SK-N-SH treated with all-trans-retinoic acid at 6 μM for 48 hours (cell line): ENCODE measurements around the gene ANP32A.

ENCODE experiments used
- ARNTL ChIP-seq: fragments of 450-650 bp; formaldehyde crosslinking; IDR thresholded peaks from 2 replicates; pipeline ENCODE4 v1.5.0; 2020; ENCODE audit warnings: low read depth, mild to moderate bottlenecking, moderate library complexity, borderline replicate concordance
- CREB5 ChIP-seq: fragments of 250-450 bp; sonication (Bioruptor Pico); IDR thresholded peaks from 2 replicates; pipeline ENCODE4 v1.5.1; 2020; ENCODE audit warnings: low read depth, mild to moderate bottlenecking, moderate library complexity
- ESRRG ChIP-seq: fragments of 250-450 bp; sonication (Bioruptor Pico); IDR thresholded peaks from 2 replicates; pipeline ENCODE4 v1.6.1; 2021; ENCODE audit warnings: mild to moderate bottlenecking
- GLIS3 ChIP-seq: fragments of 250-450 bp; sonication (Bioruptor Pico); IDR thresholded peaks from 2 replicates; pipeline ENCODE4 v1.5.0; 2020; ENCODE audit warnings: mild to moderate bottlenecking, moderate library complexity
- PPARA ChIP-seq: fragments of 250-450 bp; sonication (Bioruptor Pico); IDR thresholded peaks from 2 replicates; pipeline ENCODE4 v1.5.0; 2020; ENCODE audit warnings: mild to moderate bottlenecking, borderline replicate concordance
- RARB ChIP-seq: fragments of 250-450 bp; sonication (Bioruptor Pico); IDR thresholded peaks from 2 replicates; pipeline ENCODE4 v1.8.0; 2021; ENCODE audit warnings: mild to moderate bottlenecking, moderate library complexity
- ZC3H10 ChIP-seq: fragments of 250-450 bp; sonication (Bioruptor Pico); IDR thresholded peaks from 2 replicates; pipeline ENCODE4 v1.5.1; 2021; ENCODE audit warnings: mild to moderate bottlenecking, moderate library complexity
- ZFP3 ChIP-seq: fragments of 250-450 bp; sonication (Bioruptor Pico); IDR thresholded peaks from 2 replicates; pipeline ENCODE4 v1.5.0; 2020; ENCODE audit warnings: mild to moderate bottlenecking, moderate library complexity
- ZFP30 ChIP-seq: fragments of 450-650 bp; formaldehyde crosslinking; IDR thresholded peaks from 2 replicates; pipeline ENCODE4 v1.5.0; 2022; ENCODE audit warnings: mild to moderate bottlenecking, moderate library complexity
- TF ChIP-seq, protein P1 (sequence below): fragments of 250-450 bp; sonication (Bioruptor Pico); IDR thresholded peaks from 2 replicates; pipeline ENCODE4 v1.8.0; 2020; ENCODE audit warnings: mild to moderate bottlenecking, moderate library complexity, borderline replicate concordance
- TF ChIP-seq, protein P2 (sequence below): fragments of 250-450 bp; sonication (Bioruptor Pico); IDR thresholded peaks from 2 replicates; pipeline ENCODE4 v1.8.0; 2021; ENCODE audit warnings: low read depth, mild to moderate bottlenecking, moderate library complexity, borderline replicate concordance

GRCh38 chr15:68798346-68799094 lies 22.2 kb downstream of the ANP32A start:
- no peak for TF ChIP-seq ZC3H10 (CRISPR knock-in tag)
- TF ChIP-seq PPARA (CRISPR knock-in tag), result no peak
- TF ChIP-seq RARB, result no peak
- TF ChIP-seq, protein P1, sequence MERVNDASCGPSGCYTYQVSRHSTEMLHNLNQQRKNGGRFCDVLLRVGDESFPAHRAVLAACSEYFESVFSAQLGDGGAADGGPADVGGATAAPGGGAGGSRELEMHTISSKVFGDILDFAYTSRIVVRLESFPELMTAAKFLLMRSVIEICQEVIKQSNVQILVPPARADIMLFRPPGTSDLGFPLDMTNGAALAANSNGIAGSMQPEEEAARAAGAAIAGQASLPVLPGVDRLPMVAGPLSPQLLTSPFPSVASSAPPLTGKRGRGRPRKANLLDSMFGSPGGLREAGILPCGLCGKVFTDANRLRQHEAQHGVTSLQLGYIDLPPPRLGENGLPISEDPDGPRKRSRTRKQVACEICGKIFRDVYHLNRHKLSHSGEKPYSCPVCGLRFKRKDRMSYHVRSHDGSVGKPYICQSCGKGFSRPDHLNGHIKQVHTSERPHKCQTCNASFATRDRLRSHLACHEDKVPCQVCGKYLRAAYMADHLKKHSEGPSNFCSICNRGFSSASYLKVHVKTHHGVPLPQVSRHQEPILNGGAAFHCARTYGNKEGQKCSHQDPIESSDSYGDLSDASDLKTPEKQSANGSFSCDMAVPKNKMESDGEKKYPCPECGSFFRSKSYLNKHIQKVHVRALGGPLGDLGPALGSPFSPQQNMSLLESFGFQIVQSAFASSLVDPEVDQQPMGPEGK (CRISPR knock-in tag), result no peak
- TF ChIP-seq ZFP3 (CRISPR knock-in tag), result no peak
- no peak for TF ChIP-seq ESRRG (CRISPR knock-in tag)
- TF ChIP-seq ZFP30, result no peak
- TF ChIP-seq, protein P2, sequence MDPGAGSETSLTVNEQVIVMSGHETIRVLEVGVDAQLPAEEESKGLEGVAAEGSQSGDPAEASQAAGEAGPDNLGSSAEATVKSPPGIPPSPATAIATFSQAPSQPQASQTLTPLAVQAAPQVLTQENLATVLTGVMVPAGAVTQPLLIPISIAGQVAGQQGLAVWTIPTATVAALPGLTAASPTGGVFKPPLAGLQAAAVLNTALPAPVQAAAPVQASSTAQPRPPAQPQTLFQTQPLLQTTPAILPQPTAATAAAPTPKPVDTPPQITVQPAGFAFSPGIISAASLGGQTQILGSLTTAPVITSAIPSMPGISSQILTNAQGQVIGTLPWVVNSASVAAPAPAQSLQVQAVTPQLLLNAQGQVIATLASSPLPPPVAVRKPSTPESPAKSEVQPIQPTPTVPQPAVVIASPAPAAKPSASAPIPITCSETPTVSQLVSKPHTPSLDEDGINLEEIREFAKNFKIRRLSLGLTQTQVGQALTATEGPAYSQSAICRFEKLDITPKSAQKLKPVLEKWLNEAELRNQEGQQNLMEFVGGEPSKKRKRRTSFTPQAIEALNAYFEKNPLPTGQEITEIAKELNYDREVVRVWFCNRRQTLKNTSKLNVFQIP (CRISPR knock-in tag), result no peak
- no peak for TF ChIP-seq GLIS3 (CRISPR knock-in tag)
- TF ChIP-seq ARNTL, result no peak
- no peak for TF ChIP-seq CREB5 (CRISPR knock-in tag)
